DND-41 (cell line): Measurements from ENCODE around the gene GTPBP1.

Source experiments
- CTCF ChIP-seq: IDR thresholded peaks from 2 replicates; pipeline ENCODE4 v1.5.1; 2012; ENCODE audit warnings: borderline replicate concordance, low read length, moderate library complexity, mild to moderate bottlenecking; ENCODE audit not compliant: poor library complexity, severe bottlenecking; ENCODE audit errors: extremely low read depth
- EZH2 ChIP-seq: IDR thresholded peaks from 3 replicates; pipeline ENCODE4 v1.6.1; 2012; ENCODE audit warnings: borderline replicate concordance, low read depth, mild to moderate bottlenecking, moderate library complexity, low read length, inconsistent platforms; ENCODE audit not compliant: severe bottlenecking

GRCh38 chr22:38710351-38710750, 4.6 kb downstream of the GTPBP1 start:
- TF ChIP-seq CTCF (no peak), EZH2 (no peak)
